ENCODE measurements around the gene CDH11.

The CDH11 gene

GRCh38 chr16:65094009-65094408 lies 27.9 kb downstream of the CDH11 start:
- TF ChIP-seq SUZ12 (IDR thresholded peaks at IDR 0.05; ENCODE audit: extremely low read depth, insufficient read depth, insufficient read length) (no peak), YY1 (IDR thresholded peaks at IDR 0.05; ENCODE audit: insufficient read depth, insufficient read length) (no peak), ZNF274 (IDR thresholded peaks at IDR 0.05; ENCODE audit: low read depth, low read length) (no peak)
- DNase-seq (ENCODE audit: low read depth, low spot score) = no peak

GRCh38 chr16:65083164-65083857 lies 38.6 kb downstream of the CDH11 start:
- no peak for DNase-seq (ENCODE audit: low read depth, low spot score)
- no peaks in the 10 kb centered on the region for H3K36me3 ChIP-seq (ENCODE audit: insufficient read depth, insufficient read length, low read length)
- H3K4me3 ChIP-seq (ENCODE audit: insufficient read length, low read depth) = no peak overlapping the region
- no peak overlapping the region for H3K9ac ChIP-seq (ENCODE audit: insufficient read length, low read depth)
- H3K4me1 ChIP-seq (ENCODE audit: insufficient read depth, insufficient read length) = no peaks in the 10 kb centered on the region
- H3K9me3 ChIP-seq (ENCODE audit: insufficient read depth, low read length) = no peaks in the 10 kb centered on the region
- TF ChIP-seq YY1 (IDR thresholded peaks at IDR 0.05; ENCODE audit: insufficient read depth, insufficient read length) (no peak), SUZ12 (IDR thresholded peaks at IDR 0.05; ENCODE audit: extremely low read depth, insufficient read depth, insufficient read length) (no peak), ZNF274 (IDR thresholded peaks at IDR 0.05; ENCODE audit: low read depth, low read length) (no peak)
- no peaks in the 10 kb centered on the region for H3K27me3 ChIP-seq (ENCODE audit: insufficient read depth, insufficient read length)

More at GRCh38 chr16:65094009-65094408, 27.9 kb downstream of the CDH11 start:
- Histone ChIP-seq H3K9ac (ENCODE audit: insufficient read length, low read depth) (no peak overlapping the region), H3K4me3 (ENCODE audit: insufficient read length, low read depth) (no peak overlapping the region), H3K36me3 (ENCODE audit: insufficient read depth, insufficient read length, low read length) (peaks cover 6% of the 10 kb centered on the region), H3K4me1 (ENCODE audit: insufficient read depth, insufficient read length) (no peaks in the 10 kb centered on the region), H3K27me3 (ENCODE audit: insufficient read depth, insufficient read length) (no peaks in the 10 kb centered on the region), H3K9me3 (ENCODE audit: insufficient read depth, low read length) (no peaks in the 10 kb centered on the region)

GRCh38 chr16:65079549-65079948 lies 42.3 kb downstream of the CDH11 start:
- Histone ChIP-seq H3K27me3 (ENCODE audit: insufficient read depth, insufficient read length) (no peaks in the 10 kb centered on the region), H3K9me3 (ENCODE audit: insufficient read depth, low read length) (no peaks in the 10 kb centered on the region), H3K4me1 (ENCODE audit: insufficient read depth, insufficient read length) (no peaks in the 10 kb centered on the region), H3K9ac (ENCODE audit: insufficient read length, low read depth) (no peak overlapping the region), H3K36me3 (ENCODE audit: insufficient read depth, insufficient read length, low read length) (peaks cover 3% of the 10 kb centered on the region), H3K4me3 (ENCODE audit: insufficient read length, low read depth) (no peak overlapping the region)
- no peak for DNase-seq (ENCODE audit: low read depth, low spot score)
- TF ChIP-seq SUZ12 (IDR thresholded peaks at IDR 0.05; ENCODE audit: extremely low read depth, insufficient read depth, insufficient read length) (no peak), YY1 (IDR thresholded peaks at IDR 0.05; ENCODE audit: insufficient read depth, insufficient read length) (no peak), ZNF274 (IDR thresholded peaks at IDR 0.05; ENCODE audit: low read depth, low read length) (no peak)

- Histone ChIP-seq H3K9ac (ENCODE audit: insufficient read length, low read depth) (no peak overlapping the region), H3K4me3 (ENCODE audit: insufficient read length, low read depth) (no peak overlapping the region), H3K9me3 (ENCODE audit: insufficient read depth, low read length) (no peaks in the 10 kb centered on the region), H3K36me3 (ENCODE audit: insufficient read depth, insufficient read length, low read length) (peaks cover 3% of the 10 kb centered on the region), H3K4me1 (ENCODE audit: insufficient read depth, insufficient read length) (no peaks in the 10 kb centered on the region), H3K27me3 (ENCODE audit: insufficient read depth, insufficient read length) (no peaks in the 10 kb centered on the region)
- no peak for DNase-seq (ENCODE audit: low read depth, low spot score)
- TF ChIP-seq SUZ12 (IDR thresholded peaks at IDR 0.05; ENCODE audit: extremely low read depth, insufficient read depth, insufficient read length) (no peak), YY1 (IDR thresholded peaks at IDR 0.05; ENCODE audit: insufficient read depth, insufficient read length) (no peak), ZNF274 (IDR thresholded peaks at IDR 0.05; ENCODE audit: low read depth, low read length) (no peak)
Observed at GRCh38 chr16:65077181-65077580, 44.7 kb downstream of the CDH11 start.

- no peak for DNase-seq (ENCODE audit: low read depth, low spot score)
- Histone ChIP-seq H3K9me3 (ENCODE audit: insufficient read depth, low read length) (no peaks in the 10 kb centered on the region), H3K36me3 (ENCODE audit: insufficient read depth, insufficient read length, low read length) (peaks cover 7% of the 10 kb centered on the region), H3K4me3 (ENCODE audit: insufficient read length, low read depth) (no peak overlapping the region), H3K27me3 (ENCODE audit: insufficient read depth, insufficient read length) (no peaks in the 10 kb centered on the region), H3K4me1 (ENCODE audit: insufficient read depth, insufficient read length) (no peaks in the 10 kb centered on the region), H3K9ac (ENCODE audit: insufficient read length, low read depth) (no peak overlapping the region)
- no peak for TF ChIP-seq ZNF274 (IDR thresholded peaks at IDR 0.05; ENCODE audit: low read depth, low read length)
- no peak for TF ChIP-seq YY1 (IDR thresholded peaks at IDR 0.05; ENCODE audit: insufficient read depth, insufficient read length)
- no peak for TF ChIP-seq SUZ12 (IDR thresholded peaks at IDR 0.05; ENCODE audit: extremely low read depth, insufficient read depth, insufficient read length)
Observed at GRCh38 chr16:65075877-65076276, 46.0 kb downstream of the CDH11 start.

GRCh38 chr16:65071433-65072311 lies 50.2 kb downstream of the CDH11 start:
- no peak overlapping the region for H3K9ac ChIP-seq (ENCODE audit: insufficient read length, low read depth)
- H3K36me3 ChIP-seq (ENCODE audit: insufficient read depth, insufficient read length, low read length) = peaks cover 7% of the 10 kb centered on the region
- H3K4me1 ChIP-seq (ENCODE audit: insufficient read depth, insufficient read length) = no peaks in the 10 kb centered on the region
- no peaks in the 10 kb centered on the region for H3K27me3 ChIP-seq (ENCODE audit: insufficient read depth, insufficient read length)
- no peak overlapping the region for H3K4me3 ChIP-seq (ENCODE audit: insufficient read length, low read depth)
- no peak for TF ChIP-seq YY1 (IDR thresholded peaks at IDR 0.05; ENCODE audit: insufficient read depth, insufficient read length)
- TF ChIP-seq SUZ12 (IDR thresholded peaks at IDR 0.05; ENCODE audit: extremely low read depth, insufficient read depth, insufficient read length) = no peak
- no peak for TF ChIP-seq ZNF274 (IDR thresholded peaks at IDR 0.05; ENCODE audit: low read depth, low read length)
- H3K9me3 ChIP-seq (ENCODE audit: insufficient read depth, low read length) = no peaks in the 10 kb centered on the region
- DNase-seq (ENCODE audit: low read depth, low spot score) = no peak

GRCh38 chr16:65070831-65071432 lies 50.9 kb downstream of the CDH11 start:
- no peak overlapping the region for H3K9ac ChIP-seq (ENCODE audit: insufficient read length, low read depth)
- no peak overlapping the region for H3K4me3 ChIP-seq (ENCODE audit: insufficient read length, low read depth)
- DNase-seq (ENCODE audit: low read depth, low spot score) = peak; percentile 42

More at GRCh38 chr16:65070831-65071432, 50.9 kb downstream of the CDH11 start:
- H3K9me3 ChIP-seq (ENCODE audit: insufficient read depth, low read length) = no peaks in the 10 kb centered on the region
- peaks cover 6% of the 10 kb centered on the region for H3K36me3 ChIP-seq (ENCODE audit: insufficient read depth, insufficient read length, low read length)
- no peaks in the 10 kb centered on the region for H3K4me1 ChIP-seq (ENCODE audit: insufficient read depth, insufficient read length)
- TF ChIP-seq ZNF274 (IDR thresholded peaks at IDR 0.05; ENCODE audit: low read depth, low read length) = no peak
- no peak for TF ChIP-seq SUZ12 (IDR thresholded peaks at IDR 0.05; ENCODE audit: extremely low read depth, insufficient read depth, insufficient read length)
- no peak for TF ChIP-seq YY1 (IDR thresholded peaks at IDR 0.05; ENCODE audit: insufficient read depth, insufficient read length)
- no peaks in the 10 kb centered on the region for H3K27me3 ChIP-seq (ENCODE audit: insufficient read depth, insufficient read length)

Data from NT2/D1 (cell line).